Esophagus squamous epithelium (tissue), 5 donors: Measurements from ENCODE around the gene MRGPRD. TPM values are rescaled to one million over a fixed set of nuclear protein-coding genes. Genes with fewer than 3 reads are reported as not detected.
A peak's percentile ranks its signal among the peaks of the same experiment; 100 is the strongest.

Experiments
- DNase-seq: peaks from one replicate; lab custom pipeline; 2025; lab: John Stamatoyannopoulos, UW
- H3K27ac ChIP-seq, 4 donors: fragments of 200-600 bp; sonication (generic); one replicate each; pipeline ENCODE4 v1.5.1; 2016 to 2019; ENCODE audit warnings: mild to moderate bottlenecking in 1 of 4
- H3K27me3 ChIP-seq, 4 donors: fragments of 200-600 bp; sonication (generic); 1 replicate in 3 of 4; 2 replicates in 1 of 4; pipeline versions ENCODE4 v1.5.1 to v1.6.0; 2017 to 2021; ENCODE audit warnings: antibody characterized with exemption in 1 of 4
- H3K36me3 ChIP-seq, 3 donors: fragments of 200-600 bp; sonication (generic); one replicate each; pipeline ENCODE4 v1.5.1; 2016 to 2019
- H3K4me1 ChIP-seq, 3 donors: fragments of 200-600 bp; sonication (generic); one replicate each; pipeline ENCODE4 v1.5.1; 2017 to 2019
- H3K4me3 ChIP-seq, 4 donors: fragments of 200-600 bp; sonication (generic); 1 replicate in 3 of 4; 2 replicates in 1 of 4; pipeline ENCODE4 v1.5.1; 2016 to 2019; ENCODE audit warnings: mild to moderate bottlenecking in 2 of 4, moderate library complexity in 1 of 4
- H3K9me3 ChIP-seq, 3 donors: fragments of 200-600 bp; sonication (generic); one replicate each; pipeline ENCODE4 v1.5.1; 2016 to 2019
- CTCF ChIP-seq, 6 experiments: fragments of 450-650 bp in 4 of 6; fragments of 200-600 bp in 2 of 6; sonication (generic) in 2 of 6; IDR thresholded peaks; one replicate each; pipeline ENCODE4 v1.5.1; 2016 to 2019; ENCODE audit warnings: antibody characterized with exemption in 6 of 6, mild to moderate bottlenecking in 4 of 6, moderate library complexity in 4 of 6
- POLR2A ChIP-seq, 4 donors: fragments of 450-650 bp; IDR thresholded peaks; one replicate each; pipeline ENCODE4 v1.6.1; 2017; ENCODE audit warnings: antibody characterized with exemption in 4 of 4, mild to moderate bottlenecking in 4 of 4, moderate library complexity in 3 of 4
- WGBS, 2 donors: methylation state at CpG; one replicate each; pipeline ENCODE4 v1.1.5; 2018; 5-methylcytosine and 5-hydroxymethylcytosine counted together
- intact Hi-C: fragments of 100-400 bp; cut with DNase I; formaldehyde crosslinking; loops from one replicate; pipeline ENCODE4 v1.15.0; 2022
- total RNA-seq, 4 donors: library from RNA; depleted of rRNA; stranded (reverse); fragments of >200 nt; gene quantifications; one replicate each; pipeline ENCODE4 v1.1.0, GENCODE V29; 2016
- donor health status: DM: yes; HTN: yes; CAD: no.

Gene MRGPRD
- total RNA-seq, 4 donors from 2014 or later: not detected

GRCh38 chr11:69010361-69010891, 29.6 kb upstream of the MRGPRD start:
- Histone ChIP-seq H3K27me3 (peaks cover 0 to 59% (median 3%) of the 10 kb centered on the region in 4 donors), H3K4me1 (peaks cover 29 to 95% (median 60%) of the 10 kb centered on the region in 3 donors), H3K4me3 (peak overlapping the region; percentile 25 to 67 (median 54)), H3K27ac (peak overlapping the region; percentile 75 to 93 (median 91)), H3K36me3 (peaks cover 0 to 8% (median 0%) of the 10 kb centered on the region in 3 donors), H3K9me3 (no peaks in the 10 kb centered on the region)
- WGBS, 2 donors: 13 to 50% methylated on average over 3 of the region's 9 CpGs
- intact Hi-C loops: no loop called here
- no peak for DNase-seq
- TF ChIP-seq POLR2A (IDR thresholded peaks at IDR 0.05) (no peak), CTCF (IDR thresholded peaks at IDR 0.05) (no peak)

- Histone ChIP-seq H3K4me1 (peaks cover 26 to 95% (median 52%) of the 10 kb centered on the region in 3 donors), H3K27ac (peak overlapping the region; percentile 75 to 93 (median 91)), H3K36me3 (peaks cover 0 to 16% (median 0%) of the 10 kb centered on the region in 3 donors), H3K27me3 (peaks cover 0 to 51% (median 3%) of the 10 kb centered on the region in 4 donors), H3K9me3 (no peaks in the 10 kb centered on the region), H3K4me3 (peak overlapping the region in 3 of 4 donors; percentile 52 to 67 (median 55))
- TF ChIP-seq POLR2A (IDR thresholded peaks at IDR 0.05): no peak
- no peak for TF ChIP-seq CTCF (IDR thresholded peaks at IDR 0.05)
- 31% methylated on average over 8 of the region's 16 CpGs; no CpG with 5 or more reads in 1 of the 2 donors for WGBS, 2 donors
- intact Hi-C loops: no loop called here
- DNase-seq: no peak
These were observed 28.8 kb upstream of the MRGPRD start for GRCh38 chr11:69009441-69010211.

GRCh38 chr11:69008737-69009440, 28.1 kb upstream of the MRGPRD start:
- DNase-seq: peak; percentile 22
- intact Hi-C loops: no loop called here

GRCh38 chr11:69007975-69008381, 27.2 kb upstream of the MRGPRD start:
- Histone ChIP-seq H3K4me3 (peak overlapping the region in 1 of 4 donors; percentile 67), H3K27ac (peak overlapping the region; percentile 75 to 93 (median 91)), H3K4me1 (peaks cover 26 to 93% (median 56%) of the 10 kb centered on the region in 3 donors), H3K36me3 (peaks cover 0 to 28% (median 3%) of the 10 kb centered on the region in 3 donors), H3K27me3 (peaks cover 0 to 35% (median 0%) of the 10 kb centered on the region in 4 donors), H3K9me3 (no peaks in the 10 kb centered on the region)
- DNase-seq: no peak
- WGBS, 2 donors: 53% methylated on average over 4 of the region's 8 CpGs; no CpG with 5 or more reads in 1 of the 2 donors
- TF ChIP-seq CTCF (IDR thresholded peaks at IDR 0.05): no peak
- no peak for TF ChIP-seq POLR2A (IDR thresholded peaks at IDR 0.05)
- intact Hi-C loops: no loop called here

More at GRCh38 chr11:69008737-69009440, 28.1 kb upstream of the MRGPRD start:
- no peak for TF ChIP-seq CTCF (IDR thresholded peaks at IDR 0.05)
- TF ChIP-seq POLR2A (IDR thresholded peaks at IDR 0.05): peak in 1 of 4 donors; percentile 55
- WGBS, 2 donors: 47 to 54% methylated on average over 4 to 7 of the region's 17 CpGs
- Histone ChIP-seq H3K27ac (peak overlapping the region; percentile 75 to 93 (median 91)), H3K36me3 (peaks cover 0 to 21% (median 2%) of the 10 kb centered on the region in 3 donors), H3K27me3 (peaks cover 0 to 44% (median 3%) of the 10 kb centered on the region in 4 donors), H3K4me3 (peak overlapping the region in 1 of 4 donors; percentile 67), H3K9me3 (no peaks in the 10 kb centered on the region), H3K4me1 (peaks cover 26 to 93% (median 54%) of the 10 kb centered on the region in 3 donors)
